MM.1S (cell line): ENCODE data around the gene DDO.

Source experiments
- DNase-seq: peaks from one replicate; pipeline ENCODE4 v3.0.0-alpha.2; 2015
- H2AFZ ChIP-seq: fragments of 300-600 bp; sonication (generic); 2 replicates; pipeline ENCODE4 v1.6.0; 2016; ENCODE audit warnings: antibody characterized with exemption, low read length
- H3F3A ChIP-seq: fragments of 300-600 bp; sonication (generic); 2 replicates; pipeline ENCODE4 v1.6.1; 2016; ENCODE audit warnings: mild to moderate bottlenecking, antibody characterized with exemption, low read length, moderate library complexity, mixed read lengths; ENCODE audit not compliant: insufficient read depth
- H3K27ac ChIP-seq: fragments of 300-600 bp; sonication (generic); 2 replicates; pipeline ENCODE4 v1.5.1; 2016; ENCODE audit warnings: mild to moderate bottlenecking, low read length
- H3K27me3 ChIP-seq: fragments of 300-600 bp; sonication (generic); replicated peaks from 2 replicates; pipeline ENCODE4 v1.6.0; 2016; ENCODE audit warnings: low read length; ENCODE audit not compliant: insufficient read depth
- H3K36me3 ChIP-seq: fragments of 300-600 bp; sonication (generic); replicated peaks from 2 replicates; pipeline ENCODE4 v1.6.1; 2016; ENCODE audit warnings: mild to moderate bottlenecking, low read length, mixed read lengths; ENCODE audit not compliant: insufficient read depth
- H3K4me1 ChIP-seq: fragments of 300-600 bp; sonication (generic); 2 replicates; pipeline ENCODE4 v1.6.1; 2016; ENCODE audit warnings: low read length, mixed read lengths
- H3K4me2 ChIP-seq: fragments of 300-600 bp; sonication (generic); 2 replicates; pipeline ENCODE4 v1.6.0; 2016; ENCODE audit warnings: low read depth, low read length
- H3K4me3 ChIP-seq: fragments of 300-600 bp; sonication (generic); 2 replicates; pipeline ENCODE4 v1.5.1; 2016; ENCODE audit warnings: low read length, mixed read lengths
- H3K79me2 ChIP-seq: fragments of 300-600 bp; sonication (generic); 2 replicates; pipeline ENCODE4 v1.6.1; 2016; ENCODE audit warnings: mixed run types, low read length, mixed read lengths
- H3K9ac ChIP-seq: fragments of 300-600 bp; sonication (generic); 2 replicates; pipeline ENCODE4 v1.6.1; 2016; ENCODE audit warnings: low read length, mixed read lengths
- H3K9me2 ChIP-seq: fragments of 300-600 bp; sonication (generic); replicated peaks from 2 replicates; pipeline ENCODE4 v1.6.1; 2016; ENCODE audit warnings: mild to moderate bottlenecking, low read length, mixed read lengths; ENCODE audit not compliant: insufficient read depth
- H3K9me3 ChIP-seq: fragments of 300-600 bp; sonication (generic); replicated peaks from 2 replicates; pipeline ENCODE4 v1.6.1; 2016; ENCODE audit warnings: mild to moderate bottlenecking, low read length, mixed read lengths; ENCODE audit not compliant: insufficient read depth
- H4K20me1 ChIP-seq: fragments of 300-600 bp; sonication (generic); 2 replicates; pipeline ENCODE4 v1.6.1; 2016; ENCODE audit warnings: mild to moderate bottlenecking, low read length, moderate library complexity, mixed read lengths; ENCODE audit not compliant: insufficient read depth
- EZH2 ChIP-seq: fragments of 300-600 bp; sonication (generic); optimal IDR thresholded peaks from 2 replicates; pipeline ENCODE3; 2017; ENCODE audit warnings: low read depth, mild to moderate bottlenecking, antibody characterized with exemption, low read length, mixed read lengths
- EZH2phosphoT487 ChIP-seq: fragments of 300-600 bp; sonication (generic); IDR thresholded peaks from 2 replicates; pipeline ENCODE4 v1.6.1; 2018; ENCODE audit warnings: antibody characterized with exemption, low read length
- TF ChIP-seq, protein P1 (sequence below): fragments of 300-600 bp; sonication (generic); IDR thresholded peaks from 2 replicates; pipeline ENCODE4 v1.5.1; 2016; ENCODE audit warnings: antibody characterized with exemption, low read length, mixed read lengths

Gene DDO

GRCh38 chr6:110385458-110385863, 29.9 kb downstream of the DDO start:
- Histone ChIP-seq H3K4me3 (no peak overlapping the region), H3K27ac (no peak overlapping the region), H3K4me1 (peaks cover 23% of the 10 kb centered on the region), H3K9ac (no peak overlapping the region), H3F3A (no peaks in the 10 kb centered on the region), H4K20me1 (no peaks in the 10 kb centered on the region), H3K9me3 (no peaks in the 10 kb centered on the region), H3K79me2 (no peaks in the 10 kb centered on the region), H2AFZ (no peak overlapping the region), H3K4me2 (no peak overlapping the region), H3K27me3 (no peaks in the 10 kb centered on the region), H3K36me3 (no peaks in the 10 kb centered on the region), H3K9me2 (no peaks in the 10 kb centered on the region)
- DNase-seq = no peak
- TF ChIP-seq, protein P1, sequence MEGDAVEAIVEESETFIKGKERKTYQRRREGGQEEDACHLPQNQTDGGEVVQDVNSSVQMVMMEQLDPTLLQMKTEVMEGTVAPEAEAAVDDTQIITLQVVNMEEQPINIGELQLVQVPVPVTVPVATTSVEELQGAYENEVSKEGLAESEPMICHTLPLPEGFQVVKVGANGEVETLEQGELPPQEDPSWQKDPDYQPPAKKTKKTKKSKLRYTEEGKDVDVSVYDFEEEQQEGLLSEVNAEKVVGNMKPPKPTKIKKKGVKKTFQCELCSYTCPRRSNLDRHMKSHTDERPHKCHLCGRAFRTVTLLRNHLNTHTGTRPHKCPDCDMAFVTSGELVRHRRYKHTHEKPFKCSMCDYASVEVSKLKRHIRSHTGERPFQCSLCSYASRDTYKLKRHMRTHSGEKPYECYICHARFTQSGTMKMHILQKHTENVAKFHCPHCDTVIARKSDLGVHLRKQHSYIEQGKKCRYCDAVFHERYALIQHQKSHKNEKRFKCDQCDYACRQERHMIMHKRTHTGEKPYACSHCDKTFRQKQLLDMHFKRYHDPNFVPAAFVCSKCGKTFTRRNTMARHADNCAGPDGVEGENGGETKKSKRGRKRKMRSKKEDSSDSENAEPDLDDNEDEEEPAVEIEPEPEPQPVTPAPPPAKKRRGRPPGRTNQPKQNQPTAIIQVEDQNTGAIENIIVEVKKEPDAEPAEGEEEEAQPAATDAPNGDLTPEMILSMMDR = no peak
- no peak for TF ChIP-seq EZH2phosphoT487
- no peak for TF ChIP-seq EZH2

GRCh38 chr6:110378552-110378951, 36.8 kb downstream of the DDO start:
- Histone ChIP-seq H3K9me2 (no peaks in the 10 kb centered on the region), H4K20me1 (no peaks in the 10 kb centered on the region), H3K36me3 (no peaks in the 10 kb centered on the region), H3F3A (no peaks in the 10 kb centered on the region), H3K4me1 (no peaks in the 10 kb centered on the region), H3K9me3 (no peaks in the 10 kb centered on the region), H3K4me3 (no peak overlapping the region), H3K27ac (no peak overlapping the region), H2AFZ (no peak overlapping the region), H3K27me3 (no peaks in the 10 kb centered on the region), H3K9ac (no peak overlapping the region), H3K4me2 (no peak overlapping the region), H3K79me2 (no peaks in the 10 kb centered on the region)
- DNase-seq = no peak
- no peak for TF ChIP-seq EZH2phosphoT487
- no peak for TF ChIP-seq EZH2
- TF ChIP-seq, protein P1 = no peak

DNA sequence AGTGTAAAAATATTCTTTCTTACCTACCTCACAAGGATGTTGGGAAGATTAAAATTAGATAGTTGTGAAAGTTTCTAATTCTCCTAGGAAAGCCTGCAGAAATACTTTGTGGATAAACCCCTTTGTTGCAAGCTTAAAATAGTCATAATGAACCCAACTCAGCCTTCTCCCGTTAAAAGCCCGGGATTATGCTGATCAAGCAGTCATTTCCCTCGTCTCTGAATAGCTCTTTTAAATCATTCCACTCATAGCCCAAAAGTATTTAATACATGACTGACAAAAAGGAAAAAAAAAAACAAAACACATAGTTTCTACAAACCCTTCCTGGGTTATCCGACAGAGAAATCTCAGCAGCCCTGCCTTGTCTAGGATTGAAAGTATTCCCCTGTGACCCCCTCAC, 46.3 kb downstream of the DDO start:
- no peaks in the 10 kb centered on the region for H3K27me3 ChIP-seq
- no peaks in the 10 kb centered on the region for H3K9me2 ChIP-seq
- no peaks in the 10 kb centered on the region for H3K79me2 ChIP-seq
- no peak overlapping the region for H3K4me3 ChIP-seq
- H3F3A ChIP-seq = no peaks in the 10 kb centered on the region
- no peak overlapping the region for H2AFZ ChIP-seq
- no peaks in the 10 kb centered on the region for H3K36me3 ChIP-seq
- no peaks in the 10 kb centered on the region for H4K20me1 ChIP-seq
- H3K27ac ChIP-seq = no peak overlapping the region
- no peak overlapping the region for H3K4me2 ChIP-seq
- TF ChIP-seq EZH2 (no peak), EZH2phosphoT487 (no peak)
- TF ChIP-seq, protein P1 = no peak
- H3K4me1 ChIP-seq = no peaks in the 10 kb centered on the region
- no peak for DNase-seq
- no peaks in the 10 kb centered on the region for H3K9me3 ChIP-seq
- no peak overlapping the region for H3K9ac ChIP-seq
